Left hindlimb (tissue), 1 donor: Measurements from ENCODE around the gene ECT2L.

Experiments
- DNase-seq: peaks from one replicate; pipeline ENCODE4 v3.0.0-alpha.2; 2018

ECT2L gene

GRCh38 chr6:138948004-138948403 lies 152.1 kb downstream of the ECT2L start:
- DNase-seq = no peak

GRCh38 chr6:138948546-138949179 lies 152.8 kb downstream of the ECT2L start:
- no peak for DNase-seq

GRCh38 chr6:138953451-138953850 lies 157.6 kb downstream of the ECT2L start:
- no peak for DNase-seq
